Measurements from ENCODE around the gene CLIC4.
A peak's percentile ranks its signal among the peaks of the same experiment; 100 is the strongest.
"Not testable (repeated sequence)": the region's sequence is repeated elsewhere in the genome, so short reads cannot be mapped to it uniquely, and the experiment has no call there.

The CLIC4 gene

DNA sequence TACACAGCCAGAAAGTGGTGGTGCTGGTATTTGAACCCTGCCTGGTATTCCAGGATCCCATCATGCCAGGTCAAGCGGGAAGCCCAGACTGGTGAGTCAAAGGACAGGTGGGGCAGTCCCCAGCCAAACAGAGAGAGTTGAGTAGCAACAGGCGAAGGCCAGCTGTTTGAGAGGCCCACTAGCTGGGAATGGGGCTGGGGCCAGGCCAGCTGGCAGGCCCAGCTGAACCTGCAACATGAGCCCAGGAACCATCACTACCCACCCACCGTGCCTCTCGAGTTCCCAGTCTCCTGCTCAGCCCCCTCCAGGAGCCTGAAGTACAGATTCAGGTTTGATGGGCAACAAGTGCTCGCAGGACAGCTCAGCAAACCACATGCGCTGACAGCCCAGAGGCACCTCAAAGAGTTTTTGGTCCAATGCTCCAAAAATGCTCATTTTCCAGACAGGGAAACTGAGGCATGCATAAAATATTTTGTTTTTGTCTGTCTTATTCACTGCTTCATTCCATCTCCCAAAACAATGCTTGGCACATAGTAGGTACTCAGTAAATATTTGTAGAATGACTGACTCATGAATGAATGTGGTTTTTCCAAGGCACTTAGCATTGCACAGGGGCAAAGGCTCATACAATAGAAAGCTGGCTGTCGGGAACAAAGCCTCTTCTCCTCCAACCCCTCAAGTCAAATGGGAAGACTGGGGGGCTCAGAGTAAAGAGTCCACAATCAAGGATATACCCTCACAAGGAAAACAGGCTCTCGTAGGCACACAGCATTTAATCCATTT is 42.5 kb upstream of the CLIC4 start:
- POLR2A ChIA-PET (ENCODE audit: low non-redundant PET), result no interaction called here
- H3K27ac ChIP-seq, result no peak overlapping the region; the same call in 1 of the 2 replicates
- CTCF ChIA-PET, result interaction anchor here (0.5 to 2.2 kb wide), 2 partner anchors 14 to 31 kb away, joined by 5 to 7 read pairs; no protein-coding TSS in a partner anchor
- no peak for DNase-seq (ENCODE audit: low spot score)
- TF ChIP-seq, protein P1, sequence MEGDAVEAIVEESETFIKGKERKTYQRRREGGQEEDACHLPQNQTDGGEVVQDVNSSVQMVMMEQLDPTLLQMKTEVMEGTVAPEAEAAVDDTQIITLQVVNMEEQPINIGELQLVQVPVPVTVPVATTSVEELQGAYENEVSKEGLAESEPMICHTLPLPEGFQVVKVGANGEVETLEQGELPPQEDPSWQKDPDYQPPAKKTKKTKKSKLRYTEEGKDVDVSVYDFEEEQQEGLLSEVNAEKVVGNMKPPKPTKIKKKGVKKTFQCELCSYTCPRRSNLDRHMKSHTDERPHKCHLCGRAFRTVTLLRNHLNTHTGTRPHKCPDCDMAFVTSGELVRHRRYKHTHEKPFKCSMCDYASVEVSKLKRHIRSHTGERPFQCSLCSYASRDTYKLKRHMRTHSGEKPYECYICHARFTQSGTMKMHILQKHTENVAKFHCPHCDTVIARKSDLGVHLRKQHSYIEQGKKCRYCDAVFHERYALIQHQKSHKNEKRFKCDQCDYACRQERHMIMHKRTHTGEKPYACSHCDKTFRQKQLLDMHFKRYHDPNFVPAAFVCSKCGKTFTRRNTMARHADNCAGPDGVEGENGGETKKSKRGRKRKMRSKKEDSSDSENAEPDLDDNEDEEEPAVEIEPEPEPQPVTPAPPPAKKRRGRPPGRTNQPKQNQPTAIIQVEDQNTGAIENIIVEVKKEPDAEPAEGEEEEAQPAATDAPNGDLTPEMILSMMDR (conservative IDR thresholded peaks at IDR 0.05; ENCODE audit: low read depth), result no peak

DNA sequence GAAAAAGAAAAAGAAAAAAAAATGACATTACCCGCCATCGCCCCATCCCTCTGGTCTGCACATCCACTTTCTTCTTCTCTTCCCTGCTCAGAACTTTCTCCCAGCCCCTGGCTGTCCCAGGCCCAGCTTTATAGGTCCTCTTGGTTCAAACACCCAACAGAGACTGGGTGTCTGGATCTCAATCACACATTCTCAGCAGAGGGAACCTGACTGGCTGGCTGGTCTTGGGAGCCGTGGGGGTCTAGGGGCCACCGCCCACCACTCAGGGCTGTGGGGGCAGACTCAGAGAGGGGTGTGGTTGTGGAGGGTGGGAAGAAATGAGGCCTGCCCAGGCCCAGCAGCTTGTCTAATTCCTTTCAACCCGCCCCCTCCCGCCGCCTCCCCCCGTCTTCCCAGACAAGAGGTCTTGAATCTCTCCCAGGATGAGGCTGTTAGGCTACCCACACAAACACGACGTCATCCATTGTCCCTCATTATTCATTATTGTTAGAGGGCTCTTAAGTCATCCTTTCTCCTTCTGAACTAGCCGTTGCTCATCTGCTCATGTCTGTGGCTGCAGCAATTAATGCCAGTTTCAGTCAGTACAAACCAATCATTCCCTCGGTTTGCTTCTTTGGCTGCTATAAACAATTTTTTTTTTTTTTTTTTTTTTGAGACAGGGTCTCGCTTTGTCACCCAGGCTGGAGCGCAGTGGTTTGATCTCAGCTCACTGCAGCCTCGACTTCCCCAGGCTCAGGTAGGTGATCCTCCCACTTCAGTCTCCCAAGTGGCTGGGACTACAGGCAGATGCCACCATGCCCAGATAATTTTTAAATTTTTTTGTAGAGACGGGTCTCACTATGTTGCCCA is 40.6 kb upstream of the CLIC4 start:
- no peak for DNase-seq (ENCODE audit: low spot score)
- ChIA-PET POLR2A (ENCODE audit: low non-redundant PET) (no interaction called here), CTCF (interaction anchor here (0.6 to 1.8 kb wide), 2 partner anchors 9 to 16 kb away, joined by 3 to 8 read pairs; no protein-coding TSS in a partner anchor)
- TF ChIP-seq, protein P1 (conservative IDR thresholded peaks at IDR 0.05; ENCODE audit: low read depth), result no peak
- peak overlapping the region; percentile 66 for H3K27ac ChIP-seq

DNA sequence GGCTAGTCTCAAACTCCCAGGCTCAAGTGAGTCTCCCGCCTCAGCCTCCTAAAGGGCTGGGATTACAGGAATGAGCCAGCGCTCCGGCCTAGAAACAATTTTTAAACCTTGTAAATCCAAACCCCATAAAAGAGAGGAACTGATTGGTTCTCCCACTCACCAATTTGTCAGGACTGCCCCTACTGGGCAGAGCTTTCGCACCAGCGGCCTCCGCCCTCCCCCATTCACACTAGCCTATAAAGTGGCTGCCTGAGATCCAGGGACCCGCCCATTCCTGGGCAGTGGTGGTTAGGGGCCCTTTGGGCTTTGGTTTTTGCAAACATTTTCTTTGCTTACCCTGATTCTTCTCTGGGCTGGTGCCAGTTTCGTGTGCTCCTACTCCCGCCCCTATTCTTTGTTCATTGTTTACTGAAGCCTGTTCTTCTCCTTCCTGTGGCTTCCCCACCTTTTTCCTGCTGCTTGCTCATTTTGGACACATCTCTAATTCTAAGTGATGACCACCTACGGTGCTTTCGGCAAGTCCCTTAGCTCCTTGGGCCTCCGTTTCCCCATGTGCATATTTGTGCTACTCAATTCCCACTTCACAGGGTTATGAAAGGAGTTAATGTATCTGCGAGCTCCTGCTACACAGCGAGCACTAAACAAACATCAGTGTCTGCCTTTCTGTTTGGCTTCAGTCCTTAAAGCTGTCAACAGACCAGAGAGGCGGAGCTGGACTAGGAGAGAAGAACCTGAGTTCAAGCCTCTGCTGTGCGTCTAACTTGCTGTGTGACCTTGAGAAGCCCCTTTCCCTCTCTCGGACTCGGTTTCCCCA is 39.8 kb upstream of the CLIC4 start:
- peak overlapping the region; percentile 66 for H3K27ac ChIP-seq
- TF ChIP-seq, protein P1 (conservative IDR thresholded peaks at IDR 0.05; ENCODE audit: low read depth), result no peak
- CTCF ChIA-PET, result interaction anchor here (1.8 kb wide), 1 partner anchor 17 kb away, joined by 8 read pairs; no protein-coding TSS in a partner anchor
- DNase-seq (ENCODE audit: low spot score), result peak; percentile 96
- POLR2A ChIA-PET (ENCODE audit: low non-redundant PET), result no interaction called here

DNA sequence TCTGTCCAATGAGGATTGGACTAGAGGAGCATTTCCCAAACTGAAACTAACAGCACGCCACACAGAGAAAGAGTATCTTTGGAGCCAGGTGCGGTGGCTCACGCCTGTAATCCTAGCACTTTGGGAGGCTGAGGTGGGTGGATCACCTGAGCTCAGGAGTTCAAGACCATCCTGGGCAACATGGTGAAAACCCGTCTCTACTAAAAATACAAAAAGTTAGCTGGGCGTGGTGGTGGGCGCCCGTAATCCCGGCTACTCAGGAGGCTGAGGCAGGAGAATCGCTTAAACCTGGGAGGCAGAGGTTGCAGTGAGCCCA is 39.2 kb upstream of the CLIC4 start:
- CTCF ChIA-PET, result interaction anchor here (1.8 kb wide), 1 partner anchor 18 kb away, joined by 8 read pairs; no protein-coding TSS in a partner anchor
- POLR2A ChIA-PET (ENCODE audit: low non-redundant PET); DNase-seq (ENCODE audit: low spot score): not testable (repeated sequence)
- peak overlapping the region; percentile 66; the same call in 1 of the 2 replicates for H3K27ac ChIP-seq

DNA sequence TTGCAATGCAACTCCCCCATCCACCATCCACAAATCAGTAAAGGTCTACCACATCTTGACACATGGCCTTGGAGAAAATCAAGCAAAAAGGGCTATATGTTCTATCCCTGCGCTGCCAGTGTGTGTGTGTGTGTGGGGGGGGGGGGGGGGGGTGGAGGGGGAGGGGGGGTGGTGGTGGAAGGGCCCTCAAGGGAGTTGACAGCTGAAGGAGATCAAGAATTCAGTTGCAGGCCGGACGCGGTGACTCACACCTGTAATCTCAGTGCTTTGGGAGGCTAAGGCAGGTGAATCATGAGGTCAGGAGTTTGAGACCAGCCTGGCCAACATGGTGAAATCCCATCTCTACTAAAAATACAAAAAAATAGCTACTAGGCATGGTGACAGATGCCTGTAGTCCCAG is 37.6 kb upstream of the CLIC4 start:
- ChIA-PET POLR2A (ENCODE audit: low non-redundant PET) (no interaction called here), CTCF (no interaction called here)
- TF ChIP-seq, protein P1 (conservative IDR thresholded peaks at IDR 0.05; ENCODE audit: low read depth), result no peak
- H3K27ac ChIP-seq, result no peak overlapping the region
- DNase-seq (ENCODE audit: low spot score), result no peak

DNA sequence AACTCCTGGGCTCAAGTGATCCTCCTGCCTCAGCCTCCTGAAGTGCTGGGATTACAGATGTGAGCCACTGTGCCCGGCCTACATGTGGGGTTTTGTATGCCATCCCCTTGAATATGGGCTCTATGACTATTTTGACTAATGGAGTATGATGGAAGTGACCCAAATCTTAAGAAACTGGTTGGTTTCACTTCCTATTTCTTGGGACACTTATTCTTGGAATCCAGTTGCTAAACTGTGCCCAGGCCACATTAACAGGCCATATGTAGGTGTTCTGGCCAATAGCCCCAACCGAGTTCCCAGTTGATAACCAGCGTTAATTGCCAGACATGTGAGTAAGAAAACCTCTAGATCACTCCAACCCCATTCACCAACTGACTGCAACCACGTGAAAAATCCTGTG is 36.3 kb upstream of the CLIC4 start:
- no peak overlapping the region for H3K27ac ChIP-seq
- ChIA-PET CTCF (no interaction called here), POLR2A (ENCODE audit: low non-redundant PET) (no interaction called here)
- TF ChIP-seq, protein P1 (conservative IDR thresholded peaks at IDR 0.05; ENCODE audit: low read depth), result no peak
- DNase-seq (ENCODE audit: low spot score), result no peak
